GM18519 (cell line): ENCODE data around the gene PHAF1.

Experiments used
- ATAC-seq: cut with Tn5 transposase; IDR thresholded peaks from one replicate; pipeline ENCODE4 v1.9.1; 2021; ENCODE audit warnings: mild to moderate bottlenecking, moderate library complexity; ENCODE audit not compliant: unreplicated experiment, low FRiP score

Gene PHAF1

DNA sequence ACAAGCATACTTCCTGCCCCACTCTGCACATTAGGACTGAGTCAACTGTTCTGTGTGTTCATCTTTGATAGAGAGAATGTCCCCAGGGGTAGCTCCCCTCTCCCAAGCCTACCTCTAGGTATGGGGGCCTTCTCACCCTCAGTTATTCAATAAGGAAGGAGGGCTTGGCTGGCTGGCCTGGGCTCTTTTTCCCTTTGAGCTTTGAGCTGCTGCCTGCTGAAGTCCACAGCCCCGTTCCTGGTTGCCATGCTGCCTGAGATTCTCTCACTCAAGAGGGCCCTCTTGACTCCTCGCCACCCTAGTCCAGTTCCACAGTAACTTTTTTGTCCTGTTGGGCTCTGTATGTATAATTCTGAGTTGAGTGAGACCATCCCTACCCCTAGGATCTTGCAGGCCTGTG, 36.0 kb downstream of the PHAF1 start:
- ATAC-seq: no peak

DNA sequence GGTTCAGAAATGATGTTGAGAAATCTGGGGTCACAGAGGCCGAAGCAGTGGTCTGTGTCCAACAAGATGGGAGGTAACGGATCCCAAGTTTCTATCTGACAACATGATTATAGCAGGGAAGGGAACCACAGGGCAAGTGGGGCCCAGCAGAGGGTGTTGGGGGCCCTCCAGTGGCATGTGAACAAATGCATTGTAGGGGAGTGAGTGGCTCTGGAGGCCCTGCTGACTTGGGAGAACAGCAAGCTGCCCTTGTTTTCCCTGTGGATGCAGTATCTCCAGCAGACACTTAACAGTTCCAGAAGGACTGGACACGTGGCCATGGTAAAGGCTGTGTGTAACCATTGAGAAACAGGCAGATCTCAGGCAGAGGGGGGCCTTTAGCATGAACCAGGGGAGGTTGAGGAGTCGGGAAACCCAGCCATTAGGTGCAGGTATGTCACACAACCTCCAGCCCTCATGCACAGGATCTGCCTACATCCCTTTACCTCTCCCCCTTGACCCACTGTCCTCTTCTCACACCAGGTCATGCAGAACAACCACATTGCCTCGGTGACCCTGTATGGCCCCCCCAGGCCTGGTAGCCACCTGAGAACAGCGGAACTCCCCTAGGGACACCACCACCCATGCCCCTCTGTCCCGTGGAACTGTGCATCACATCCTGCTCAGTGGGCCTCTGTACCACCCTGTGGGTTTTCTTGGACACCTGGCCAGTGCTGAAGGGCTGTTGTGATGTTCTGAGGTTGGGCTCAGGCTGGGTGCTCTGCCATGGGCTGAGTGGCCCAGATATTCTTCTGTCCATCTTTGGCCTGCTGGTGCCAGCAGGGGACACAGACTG, 37.0 kb downstream of the PHAF1 start:
- ATAC-seq: no peak

DNA sequence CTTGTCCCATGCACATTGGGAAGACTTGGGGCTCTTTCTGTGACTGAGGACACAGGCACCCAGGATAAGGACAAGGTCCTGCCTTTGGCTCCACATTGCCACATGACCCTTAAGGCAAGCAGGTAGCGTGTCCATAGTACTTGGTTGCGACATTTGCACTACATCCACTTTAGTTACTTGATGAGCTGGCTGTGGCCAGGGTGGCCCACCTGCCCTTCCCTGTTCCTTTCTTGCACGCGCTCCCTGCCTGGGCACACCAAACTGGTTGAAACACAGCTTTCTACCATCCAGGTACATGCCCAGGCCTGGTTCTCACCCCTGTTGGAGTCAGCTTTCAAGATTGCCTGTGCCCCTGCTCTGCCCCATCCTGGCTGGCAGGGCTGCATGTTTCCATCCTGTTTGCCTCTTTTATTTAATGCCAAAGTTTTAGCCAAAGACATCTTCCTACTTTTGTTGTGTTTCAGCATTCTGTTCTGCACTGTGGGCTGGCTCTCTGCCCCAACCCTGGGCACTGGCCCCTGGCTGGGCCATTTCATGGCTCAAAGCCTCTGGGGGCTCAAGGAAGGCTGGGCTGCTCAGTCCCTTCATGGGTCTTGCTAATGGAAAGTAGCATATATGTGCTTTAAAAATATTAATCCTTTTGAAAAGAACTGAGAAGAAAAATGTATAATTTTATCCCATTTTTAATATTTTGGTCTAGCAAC, 37.8 kb downstream of the PHAF1 start:
- no peak for ATAC-seq

DNA sequence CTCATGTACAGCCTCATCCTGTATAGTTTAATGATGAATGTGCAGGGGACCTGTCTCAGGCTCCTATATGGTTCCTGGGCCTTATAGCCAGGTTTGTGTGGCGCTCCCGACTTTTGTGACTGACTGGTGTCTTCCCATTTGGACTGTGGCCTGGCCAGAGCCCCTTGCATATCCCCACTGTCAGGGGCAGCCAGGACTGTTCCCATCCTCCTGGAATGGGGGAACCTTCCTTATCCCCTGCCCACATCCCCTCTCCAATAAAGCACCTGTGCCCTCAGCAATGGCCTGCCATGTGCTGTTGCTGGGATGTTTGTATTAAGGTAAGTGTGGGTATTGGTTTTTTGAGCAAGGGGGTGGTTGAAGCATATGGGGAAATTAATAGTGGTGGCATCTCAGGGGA, 38.5 kb downstream of the PHAF1 start:
- no peak for ATAC-seq

DNA sequence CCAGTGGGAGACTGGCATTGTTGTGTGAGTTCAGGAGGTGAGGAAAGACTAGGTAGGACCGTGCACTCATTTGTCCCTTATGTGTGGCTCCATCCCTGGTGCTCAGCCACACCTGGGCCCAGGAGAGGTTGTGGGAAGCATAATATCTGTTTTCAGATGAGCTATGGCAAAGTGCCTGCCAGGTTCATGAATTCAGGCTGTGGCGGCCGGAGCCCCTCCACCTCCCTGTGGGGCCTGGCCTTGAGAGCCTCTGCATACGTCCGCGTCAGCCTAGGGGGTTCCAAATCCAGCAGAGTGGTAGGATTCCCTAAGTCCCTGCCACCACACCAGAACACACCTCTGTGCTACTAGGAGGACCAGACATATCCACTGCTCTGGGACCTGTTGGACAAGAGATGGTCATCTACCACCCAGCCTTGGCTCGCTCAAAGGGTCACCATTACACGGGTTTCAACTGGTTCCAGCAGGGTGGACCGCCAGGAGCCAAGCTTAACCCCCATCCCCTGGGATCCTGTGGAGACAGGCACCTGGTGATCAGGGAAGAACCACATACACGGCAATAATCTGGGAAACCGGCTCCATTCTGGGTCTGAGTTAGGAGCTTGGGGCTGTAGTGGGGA, 39.0 kb downstream of the PHAF1 start:
- ATAC-seq: no peak

DNA sequence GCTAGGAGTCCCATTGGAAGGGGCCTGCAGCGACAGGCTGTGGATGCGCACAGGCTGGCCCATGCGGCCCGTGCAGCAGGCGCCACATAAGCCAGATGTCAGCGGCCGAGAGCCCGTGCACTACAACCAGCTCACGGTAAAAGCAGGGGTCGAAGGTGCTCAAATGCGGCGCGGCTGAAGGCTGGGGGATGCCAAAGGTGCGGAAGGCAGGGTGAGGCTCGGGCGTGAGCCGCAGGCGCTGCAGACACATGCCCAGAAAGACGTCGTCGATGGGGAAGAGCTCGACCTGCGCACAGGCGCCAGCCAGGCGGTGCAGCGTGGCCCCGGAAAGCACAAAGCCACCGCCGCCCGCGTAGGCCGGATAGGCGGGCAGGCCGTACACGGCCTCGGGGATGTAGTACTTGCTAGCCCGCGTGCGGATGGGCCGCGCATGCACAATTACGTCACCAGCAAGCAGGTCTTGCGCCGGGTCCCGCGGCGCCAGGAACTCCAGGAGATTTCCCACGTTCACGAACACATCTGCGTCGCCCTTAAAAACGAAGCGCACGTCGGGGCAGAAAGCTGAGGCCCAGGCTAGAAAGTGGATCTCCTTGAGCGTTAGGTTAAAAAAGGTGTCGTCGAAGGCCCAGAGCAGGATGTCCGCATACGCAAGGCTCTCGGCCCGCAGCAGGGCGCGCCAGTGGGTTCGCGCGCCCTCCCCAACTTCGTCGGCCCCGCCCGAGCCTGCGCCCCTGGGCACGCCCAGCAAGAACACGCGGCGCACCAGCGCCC, 39.7 kb downstream of the PHAF1 start:
- ATAC-seq: no peak

DNA sequence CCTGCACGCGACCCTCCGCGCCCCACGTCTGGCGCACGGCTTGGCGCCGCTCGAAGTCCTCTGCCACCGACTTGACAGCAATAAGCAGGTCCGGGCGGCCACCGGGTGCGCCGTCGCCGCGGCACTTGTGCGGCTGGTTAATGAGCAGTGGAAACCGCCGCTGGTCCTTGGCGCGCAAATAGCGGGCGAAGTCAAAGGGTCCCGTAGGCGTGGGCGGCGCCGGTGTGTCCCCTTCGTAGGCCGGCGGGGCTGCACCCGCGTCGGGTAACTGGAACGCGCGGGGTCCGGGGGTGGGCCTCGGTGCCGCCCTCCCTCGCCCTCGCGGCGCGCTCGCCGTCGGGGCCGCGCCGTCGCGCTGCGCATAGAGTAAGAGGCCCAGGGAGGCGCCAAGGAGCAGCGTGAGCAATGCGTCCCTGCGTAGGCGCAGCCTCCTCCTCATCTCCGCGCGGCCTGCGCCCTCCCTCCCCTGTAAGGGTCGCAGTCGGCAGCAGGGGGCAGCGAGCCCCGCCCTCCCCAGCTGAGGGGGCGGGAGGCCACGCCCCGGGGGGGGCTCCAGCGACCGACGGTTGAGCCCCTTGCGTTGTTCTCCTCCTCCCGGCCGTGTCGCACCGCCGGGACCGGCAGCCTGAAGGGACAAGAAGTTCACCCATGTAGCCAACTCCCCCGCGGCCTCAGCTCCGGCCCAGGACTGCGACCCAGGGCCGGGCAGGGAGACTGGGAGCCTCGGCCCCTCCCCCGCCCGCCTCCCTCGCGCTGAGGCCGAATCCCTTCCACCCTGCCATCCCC, 40.5 kb downstream of the PHAF1 start:
- ATAC-seq: no peak

DNA sequence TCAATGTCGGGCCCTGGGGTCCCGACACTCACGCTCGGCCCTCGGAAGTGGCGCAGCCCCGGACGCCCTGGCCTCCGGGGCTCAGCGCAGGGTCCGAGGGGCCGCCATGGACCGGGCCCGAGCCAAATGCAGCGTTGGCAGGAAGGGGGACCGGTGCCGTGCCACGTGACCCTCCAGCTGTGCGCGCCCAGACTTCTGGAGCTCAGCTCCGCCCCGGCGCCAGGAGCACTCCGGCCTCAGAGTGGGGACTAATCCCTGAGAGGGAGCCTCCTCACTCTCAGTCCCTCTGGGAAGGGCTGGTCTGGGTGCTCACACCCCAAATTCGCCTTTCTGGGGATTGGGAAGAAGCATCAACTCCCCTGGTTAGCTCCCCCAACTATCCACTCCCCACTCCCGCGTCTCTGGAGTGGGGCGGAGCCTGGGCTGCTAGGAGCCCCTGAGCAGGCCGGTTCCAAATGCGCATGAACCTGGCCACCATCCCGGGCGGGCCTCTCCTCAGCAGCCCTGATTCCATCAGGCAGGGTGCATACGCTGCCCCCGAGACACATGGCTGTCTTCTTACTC, 41.2 kb downstream of the PHAF1 start, which contains the start of gene B3GNT9:
TSS of gene B3GNT9 (minus strand) at position 166 of the 564 bp plus-strand sequence. CDS start 513 bp downstream, outside the sequence.
- no peak for ATAC-seq

DNA sequence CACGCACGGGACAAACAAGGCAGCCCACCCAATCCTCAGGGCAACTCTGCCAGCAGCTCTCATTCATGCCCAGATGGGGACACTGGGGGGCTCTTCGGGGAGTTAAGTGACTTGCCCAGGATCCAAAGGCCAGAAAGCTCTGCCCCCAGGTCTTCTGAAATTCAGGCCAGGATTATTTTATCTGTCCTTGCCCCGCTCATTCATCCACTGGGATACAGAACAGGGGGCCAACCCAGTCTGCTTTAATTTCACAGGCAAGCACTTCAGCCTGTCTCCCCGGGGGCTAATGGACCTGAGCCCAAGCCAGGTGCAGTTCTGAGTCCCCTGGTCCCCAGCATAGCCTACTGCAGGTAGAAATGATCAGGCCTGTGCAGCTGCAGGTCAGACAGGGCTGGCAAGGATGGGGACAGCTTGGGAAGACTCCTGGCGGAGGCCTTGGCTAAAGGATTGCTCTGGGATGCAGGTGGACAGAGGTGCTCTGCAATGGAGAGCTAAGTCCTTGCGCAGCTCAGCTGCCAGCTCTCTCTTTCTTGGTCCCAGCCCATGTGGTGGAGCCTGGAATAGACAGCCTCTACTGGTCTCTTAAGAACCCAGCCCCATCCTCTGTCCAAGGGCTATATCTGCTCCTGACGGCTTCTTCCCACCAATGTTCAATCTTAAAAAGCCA, 41.8 kb downstream of the PHAF1 start:
- no peak for ATAC-seq

DNA sequence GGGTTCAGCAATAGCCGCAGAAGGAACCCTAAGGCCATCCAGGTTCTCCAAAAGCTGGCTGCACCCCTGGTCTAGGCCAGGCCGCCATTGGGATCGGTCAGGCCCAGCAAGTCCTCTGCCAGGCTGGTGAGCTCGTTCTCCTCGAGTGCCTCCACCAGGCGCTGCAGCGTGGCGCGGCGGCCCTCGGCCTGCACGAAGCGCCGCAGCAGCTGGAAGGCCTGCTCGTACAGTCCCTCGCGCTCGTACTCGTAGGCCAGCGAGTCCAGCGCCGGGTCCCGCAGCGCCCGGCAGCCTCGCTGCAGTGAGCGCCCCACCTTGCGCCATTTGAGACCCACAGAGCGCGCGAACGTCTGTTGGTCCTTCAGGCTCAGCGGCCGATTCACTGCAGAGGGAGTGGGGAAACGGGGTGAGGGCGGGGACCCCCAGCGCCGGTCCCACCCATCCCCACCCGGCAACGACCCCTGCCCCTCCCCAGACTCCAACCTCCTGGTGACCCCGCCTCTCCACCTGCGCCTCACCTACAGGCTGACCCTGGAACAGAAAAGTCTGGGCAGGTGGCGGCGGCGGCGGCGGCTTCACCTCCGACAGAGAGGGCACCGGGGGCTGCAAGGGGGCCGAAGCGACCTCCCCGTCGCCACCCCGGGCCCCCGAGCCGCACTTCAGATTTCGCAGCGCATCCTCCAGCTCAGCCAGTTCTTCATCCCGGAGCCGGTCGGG, 45.0 kb downstream of the PHAF1 start:
- ATAC-seq: no peak

DNA sequence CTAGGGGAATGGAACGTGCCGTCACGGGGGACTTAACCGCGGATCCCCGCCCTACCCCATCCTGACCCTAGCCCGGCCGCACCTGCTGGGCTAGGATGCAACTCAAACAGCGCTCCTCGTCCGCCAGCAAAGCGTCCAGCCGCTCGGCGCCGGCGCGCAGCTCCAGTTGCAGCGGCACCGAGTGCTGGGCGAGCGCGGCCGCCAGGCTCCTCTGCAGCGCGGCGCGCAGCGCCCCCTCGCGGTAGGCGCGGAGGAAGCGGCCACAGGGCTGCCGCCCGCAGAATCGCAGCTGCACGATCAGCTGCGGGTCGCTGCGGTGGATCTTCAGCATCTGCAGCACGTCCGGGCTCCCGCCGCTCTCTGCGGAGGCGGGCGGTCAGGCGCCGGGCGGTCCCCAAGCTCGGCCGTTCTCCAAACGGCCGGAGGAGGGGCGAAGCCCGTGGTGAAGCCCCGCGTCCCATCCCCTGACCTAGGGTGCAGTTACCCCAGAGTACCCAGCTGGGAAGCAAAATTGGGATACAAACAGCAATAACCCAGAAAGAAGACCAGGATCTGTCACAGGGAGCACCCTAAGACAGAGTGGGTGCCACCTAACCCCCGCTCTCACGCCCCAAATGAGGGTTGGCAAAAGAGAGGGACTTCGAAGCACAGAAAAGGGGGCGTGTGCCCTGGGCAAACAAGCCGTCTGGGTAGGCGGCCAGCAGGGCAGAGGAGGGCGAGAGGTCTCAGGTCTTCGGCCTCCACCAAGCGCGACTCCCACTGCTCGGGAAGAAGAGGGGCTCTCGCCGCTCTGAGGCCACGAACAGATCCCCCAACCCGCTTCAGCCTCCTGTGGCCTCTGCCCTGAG, 45.8 kb downstream of the PHAF1 start:
- no peak for ATAC-seq

DNA sequence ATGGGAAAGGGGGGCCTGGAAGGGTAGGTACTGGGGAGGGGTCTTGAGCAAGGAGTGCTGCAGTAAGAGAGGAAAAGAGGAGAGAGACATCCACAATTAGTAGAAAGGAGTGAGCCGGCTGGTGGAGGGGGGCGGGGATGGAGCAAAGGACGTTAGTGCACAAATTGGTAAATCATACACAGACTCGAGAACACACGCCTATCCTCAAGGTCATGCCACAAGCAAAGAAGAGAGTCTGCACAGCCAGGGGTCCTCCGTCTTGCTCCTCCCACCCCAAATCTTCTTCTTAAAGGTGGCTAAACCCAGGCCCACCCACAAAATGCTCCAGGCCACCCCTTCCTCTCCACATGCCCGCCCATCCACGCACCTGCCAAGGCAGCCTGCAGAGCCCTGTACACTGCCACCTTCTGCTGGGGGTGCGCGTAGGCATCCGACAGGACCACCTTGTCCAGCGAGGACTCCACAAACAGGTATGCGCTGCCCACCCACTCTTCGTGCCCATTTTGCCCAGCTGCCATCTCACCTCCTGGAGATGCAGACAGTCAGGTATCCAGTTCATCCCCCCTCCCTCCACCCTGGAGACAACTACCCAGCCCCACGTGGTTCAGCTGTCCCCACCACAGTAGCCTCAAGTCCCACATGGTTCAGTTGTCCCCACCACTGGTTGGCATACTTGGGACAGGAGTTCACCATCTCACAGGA, 46.6 kb downstream of the PHAF1 start:
- no peak for ATAC-seq

DNA sequence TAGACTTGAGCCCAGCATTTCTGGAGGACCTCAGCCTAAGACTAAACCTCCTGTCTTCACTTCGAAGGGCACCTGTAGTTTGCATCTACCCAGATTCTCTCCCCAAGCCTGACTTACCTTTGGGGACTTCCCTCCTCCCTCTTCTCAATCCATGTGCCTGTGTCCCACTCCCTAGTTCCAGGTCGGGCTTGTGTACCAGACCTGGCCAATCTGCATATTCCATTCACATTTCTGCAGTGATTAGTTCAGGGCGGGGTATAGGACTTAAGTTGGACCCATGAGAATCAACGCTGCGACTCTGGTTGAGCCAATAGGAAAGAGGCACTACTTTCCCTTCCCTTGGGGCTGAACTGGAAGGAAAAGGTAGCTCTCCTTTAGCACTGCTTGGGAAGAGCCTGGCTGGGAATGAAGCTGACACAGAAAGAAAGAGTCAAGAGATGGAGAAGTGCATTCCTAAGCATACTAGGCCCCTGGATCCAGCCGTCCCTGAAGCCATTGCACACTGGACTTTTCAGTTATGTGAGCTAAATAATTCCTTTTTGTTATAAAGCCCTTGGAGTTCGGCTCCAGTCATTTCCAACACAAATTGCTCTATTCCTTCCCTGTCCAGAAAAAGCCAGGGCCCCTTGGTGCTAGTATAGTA, 47.5 kb downstream of the PHAF1 start:
- ATAC-seq: no peak

DNA sequence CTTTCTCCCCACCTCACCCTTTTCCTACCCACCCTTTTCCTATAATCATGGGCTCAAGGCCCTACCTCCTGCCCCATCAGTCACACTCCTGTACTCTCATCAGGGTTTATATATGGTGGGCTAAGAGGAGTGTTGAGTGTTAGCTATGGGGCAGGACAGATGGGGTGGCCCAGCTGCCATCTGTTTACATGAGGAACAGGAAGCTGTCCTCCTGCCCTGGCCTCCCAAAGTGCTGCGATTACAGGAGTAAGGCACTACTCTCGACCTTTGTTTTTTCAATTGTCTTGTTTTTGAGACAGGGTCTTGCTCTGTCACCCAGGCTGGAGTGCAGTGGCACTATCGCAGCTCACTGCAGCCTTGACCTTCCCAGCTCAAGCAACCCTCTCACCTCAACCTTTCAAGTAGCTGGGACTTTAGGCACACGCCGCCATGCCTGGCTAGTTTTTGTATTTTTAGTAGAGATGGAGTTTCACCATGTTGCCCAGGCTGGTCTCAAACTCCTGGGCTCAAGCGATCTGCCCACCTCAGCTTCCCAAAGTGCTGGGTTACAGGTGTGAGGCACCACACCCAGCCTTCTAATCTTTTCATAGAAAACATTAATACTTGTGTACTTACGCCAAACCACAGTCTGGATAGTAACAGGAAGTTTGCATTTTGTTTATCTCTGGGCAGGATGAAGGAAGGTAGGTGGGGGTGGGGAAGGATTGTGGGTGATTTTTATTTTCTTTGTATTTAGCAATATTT, 48.3 kb downstream of the PHAF1 start:
- no peak for ATAC-seq

DNA sequence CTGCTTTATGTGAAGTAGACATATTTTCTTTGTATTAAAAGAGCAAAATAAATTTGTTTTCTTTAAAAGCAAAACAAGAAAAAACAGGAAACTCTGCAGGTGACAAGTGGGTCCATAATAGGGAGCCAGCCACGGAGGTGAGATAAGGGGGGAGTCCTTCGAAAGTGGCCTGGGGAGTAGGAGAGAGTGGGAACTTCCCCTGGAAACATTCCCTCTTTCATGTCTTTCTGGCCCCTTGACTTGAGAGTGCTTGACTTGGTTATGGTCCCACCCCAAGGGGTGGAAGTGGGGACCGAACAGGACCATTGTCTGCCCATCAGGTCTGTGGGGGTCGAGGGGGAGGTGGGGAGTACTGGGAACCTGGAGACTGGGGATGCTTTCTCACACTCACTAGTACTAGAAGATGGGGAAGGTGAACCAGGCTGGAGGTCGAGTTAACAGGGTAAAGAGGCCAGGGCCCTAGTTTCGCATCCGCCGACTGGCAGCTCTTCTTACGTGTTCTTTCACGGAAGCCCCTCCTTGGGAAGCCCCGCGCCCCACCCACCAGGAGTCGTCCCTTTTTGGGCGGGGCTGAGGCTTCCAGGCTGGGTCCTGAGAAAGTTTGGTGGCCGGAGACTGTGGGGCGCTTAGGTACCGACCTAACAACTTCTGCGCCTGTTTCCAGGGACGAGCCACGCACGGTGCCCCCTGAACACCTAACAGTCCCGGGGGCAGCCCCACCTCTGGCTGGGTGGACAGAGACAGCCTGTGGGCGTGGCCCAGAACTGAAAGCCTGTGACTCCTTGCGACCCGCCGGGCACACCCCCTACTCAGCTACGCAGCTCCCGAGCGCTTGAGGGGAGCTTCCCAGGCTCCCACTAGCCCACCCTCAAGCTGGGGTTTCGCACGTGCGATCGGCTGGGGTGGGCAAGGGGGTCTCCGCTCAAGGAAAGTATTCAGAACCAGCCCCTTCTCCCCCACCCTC, 49.2 kb downstream of the PHAF1 start:
- no peak for ATAC-seq
